Neural progenitor cell (in vitro differentiated cells): ENCODE measurements around the gene SLC47A1. TPM values are rescaled to one million over a fixed set of nuclear protein-coding genes. Genes with fewer than 3 reads are reported as not detected.

ENCODE experiments used
- DNase-seq: peaks from one replicate; pipeline ENCODE4 v3.0.0-alpha.2; 2016; ENCODE audit warnings: low spot score
- H2AFZ ChIP-seq: fragments of 200-600 bp; sonication (generic); replicated peaks from 2 replicates; pipeline ENCODE4 v1.6.1; 2016; ENCODE audit warnings: antibody characterized with exemption
- H3F3A ChIP-seq: fragments of 200-600 bp; sonication (generic); 2 replicates; pipeline ENCODE4 v1.6.1; 2016; ENCODE audit warnings: antibody characterized with exemption, low read depth
- H3K27ac ChIP-seq: fragments of 200-600 bp; sonication (generic); 2 replicates; pipeline ENCODE4 v1.5.1; 2016; ENCODE audit warnings: mild to moderate bottlenecking
- H3K27me3 ChIP-seq: fragments of 200-600 bp; sonication (generic); 2 replicates; pipeline ENCODE4 v1.6.1; 2016; ENCODE audit warnings: mild to moderate bottlenecking, moderate library complexity
- H3K36me3 ChIP-seq: fragments of 200-600 bp; sonication (generic); 2 replicates; pipeline ENCODE4 v1.5.1; 2016
- H3K4me1 ChIP-seq: fragments of 200-600 bp; sonication (generic); 2 replicates; pipeline ENCODE4 v1.6.1; 2016; ENCODE audit warnings: mixed run types
- H3K4me2 ChIP-seq: fragments of 200-600 bp; sonication (generic); 2 replicates; pipeline ENCODE4 v1.6.1; 2016
- H3K4me3 ChIP-seq: fragments of 200-600 bp; sonication (generic); 2 replicates; pipeline ENCODE4 v1.5.1; 2016
- H3K79me2 ChIP-seq: fragments of 200-600 bp; sonication (generic); 2 replicates; pipeline ENCODE4 v1.6.1; 2016; ENCODE audit warnings: low read depth
- H3K9ac ChIP-seq: fragments of 200-600 bp; sonication (generic); 2 replicates; pipeline ENCODE4 v1.6.1; 2016
- H3K9me3 ChIP-seq: fragments of 200-600 bp; sonication (generic); 2 replicates; pipeline ENCODE4 v1.5.1; 2016; ENCODE audit warnings: low read depth
- H4K20me1 ChIP-seq: fragments of 200-600 bp; sonication (generic); 2 replicates; pipeline ENCODE4 v1.6.1; 2016; ENCODE audit warnings: low read depth
- H3K27ac Mint-ChIP-seq: 3 replicates; pipeline ENCODE4 v1.8.0; 2021; ENCODE audit warnings: mixed read lengths
- H3K27me3 Mint-ChIP-seq: 2 replicates; pipeline ENCODE4 v1.8.0; 2022; ENCODE audit warnings: low read depth, mild to moderate bottlenecking, inconsistent platforms, moderate library complexity, mixed read lengths; ENCODE audit not compliant: insufficient read depth
- H3K36me3 Mint-ChIP-seq: 3 replicates; pipeline ENCODE4 v1.8.0; 2021; ENCODE audit warnings: mixed read lengths
- H3K4me1 Mint-ChIP-seq: 3 replicates; pipeline ENCODE4 v1.8.0; 2021; ENCODE audit warnings: mixed read lengths
- H3K4me3 Mint-ChIP-seq: 3 replicates; pipeline ENCODE4 v1.8.0; 2021; ENCODE audit warnings: mild to moderate bottlenecking, moderate library complexity, mixed read lengths
- H3K9me3 Mint-ChIP-seq: 3 replicates; pipeline ENCODE4 v1.8.0; 2020; ENCODE audit warnings: mixed read lengths
- EZH2 ChIP-seq: fragments of 200-600 bp; sonication (generic); IDR thresholded peaks from 2 replicates; pipeline ENCODE4 v1.6.1; 2017; ENCODE audit warnings: antibody characterized with exemption, mild to moderate bottlenecking, moderate library complexity
- EZH2phosphoT487 ChIP-seq: fragments of 200-600 bp; sonication (generic); IDR thresholded peaks from 2 replicates; pipeline ENCODE4 v1.6.1; 2017; ENCODE audit warnings: antibody characterized with exemption
- total RNA-seq: library from RNA; depleted of rRNA; stranded (reverse); fragments of >200 nt; gene quantifications from 2 replicates; pipeline ENCODE4 v1.2.3, GENCODE V29; 2015; ENCODE audit warnings: low replicate concordance
- TF ChIP-seq, protein P1 (sequence below): fragments of 200-600 bp; sonication (generic); IDR thresholded peaks from 2 replicates; pipeline ENCODE4 v1.5.1; 2017; ENCODE audit warnings: antibody characterized with exemption, mild to moderate bottlenecking

Gene SLC47A1
- total RNA-seq, 1 donor from 2014 or later = 2.1 TPM

DNA sequence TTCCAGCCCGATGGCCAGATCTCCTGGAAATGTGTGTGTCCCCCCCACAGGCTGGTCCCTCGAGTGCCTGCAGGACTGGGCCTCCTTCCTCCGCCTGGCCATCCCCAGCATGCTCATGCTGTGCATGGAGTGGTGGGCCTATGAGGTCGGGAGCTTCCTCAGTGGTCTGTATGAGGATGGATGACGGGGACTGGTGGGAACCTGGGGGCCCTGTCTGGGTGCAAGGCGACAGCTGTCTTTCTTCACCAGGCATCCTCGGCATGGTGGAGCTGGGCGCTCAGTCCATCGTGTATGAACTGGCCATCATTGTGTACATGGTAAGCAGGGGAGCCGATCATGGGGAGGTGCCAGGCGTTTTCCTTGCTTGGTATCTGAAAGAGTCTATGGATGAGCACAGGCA is 22.1 kb downstream of the SLC47A1 start:
- H3K27me3 ChIP-seq = no peaks in the 10 kb centered on the region
- H3F3A ChIP-seq = peaks cover 4% of the 10 kb centered on the region
- Mint-ChIP-seq H3K27ac (no peak overlapping the region), H3K4me3 (no peak overlapping the region), H3K4me1 (no peaks in the 10 kb centered on the region), H3K27me3 (peaks cover 15% of the 10 kb centered on the region), H3K36me3 (no peaks in the 10 kb centered on the region), H3K9me3 (no peaks in the 10 kb centered on the region)
- no peaks in the 10 kb centered on the region for H3K79me2 ChIP-seq
- TF ChIP-seq EZH2 (no peak), EZH2phosphoT487 (no peak)
- TF ChIP-seq, protein P1, sequence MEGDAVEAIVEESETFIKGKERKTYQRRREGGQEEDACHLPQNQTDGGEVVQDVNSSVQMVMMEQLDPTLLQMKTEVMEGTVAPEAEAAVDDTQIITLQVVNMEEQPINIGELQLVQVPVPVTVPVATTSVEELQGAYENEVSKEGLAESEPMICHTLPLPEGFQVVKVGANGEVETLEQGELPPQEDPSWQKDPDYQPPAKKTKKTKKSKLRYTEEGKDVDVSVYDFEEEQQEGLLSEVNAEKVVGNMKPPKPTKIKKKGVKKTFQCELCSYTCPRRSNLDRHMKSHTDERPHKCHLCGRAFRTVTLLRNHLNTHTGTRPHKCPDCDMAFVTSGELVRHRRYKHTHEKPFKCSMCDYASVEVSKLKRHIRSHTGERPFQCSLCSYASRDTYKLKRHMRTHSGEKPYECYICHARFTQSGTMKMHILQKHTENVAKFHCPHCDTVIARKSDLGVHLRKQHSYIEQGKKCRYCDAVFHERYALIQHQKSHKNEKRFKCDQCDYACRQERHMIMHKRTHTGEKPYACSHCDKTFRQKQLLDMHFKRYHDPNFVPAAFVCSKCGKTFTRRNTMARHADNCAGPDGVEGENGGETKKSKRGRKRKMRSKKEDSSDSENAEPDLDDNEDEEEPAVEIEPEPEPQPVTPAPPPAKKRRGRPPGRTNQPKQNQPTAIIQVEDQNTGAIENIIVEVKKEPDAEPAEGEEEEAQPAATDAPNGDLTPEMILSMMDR = no peak
- no peak for DNase-seq
- no peak overlapping the region for H2AFZ ChIP-seq
- no peaks in the 10 kb centered on the region for H3K4me1 ChIP-seq
- no peak overlapping the region for H3K9ac ChIP-seq
- H3K4me2 ChIP-seq = no peak overlapping the region
- H3K4me3 ChIP-seq = no peak overlapping the region
- no peaks in the 10 kb centered on the region for H4K20me1 ChIP-seq
- H3K36me3 ChIP-seq = no peaks in the 10 kb centered on the region
- H3K27ac ChIP-seq = no peak overlapping the region
- H3K9me3 ChIP-seq = peaks cover 3% of the 10 kb centered on the region

DNA sequence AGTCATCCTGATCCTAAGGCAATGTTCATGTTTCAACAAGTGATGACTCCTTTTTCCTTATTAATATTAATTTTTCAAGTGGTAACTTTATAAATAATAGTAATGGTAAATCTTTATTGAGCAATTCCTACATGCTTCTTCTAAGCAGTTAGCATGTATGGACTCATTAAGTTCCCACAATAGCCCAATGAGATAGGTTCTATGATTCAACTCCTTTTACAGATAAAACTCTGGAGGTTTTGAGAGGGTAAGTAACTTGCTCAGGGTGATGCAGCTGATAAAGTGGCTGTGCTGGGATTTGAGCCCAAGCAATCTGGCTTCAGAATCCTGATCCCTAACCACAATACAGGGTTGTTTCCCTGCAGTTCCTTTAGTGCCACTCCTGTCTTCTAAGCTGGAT is 25.3 kb downstream of the SLC47A1 start:
- TF ChIP-seq, protein P1 = no peak
- TF ChIP-seq EZH2 (no peak), EZH2phosphoT487 (no peak)
- no peak for DNase-seq
- Histone ChIP-seq H3K36me3 (no peaks in the 10 kb centered on the region), H3K9me3 (peaks cover 3% of the 10 kb centered on the region), H3K4me3 (no peak overlapping the region), H4K20me1 (no peaks in the 10 kb centered on the region), H3K27ac (no peak overlapping the region), H3K79me2 (no peaks in the 10 kb centered on the region), H3K4me1 (no peaks in the 10 kb centered on the region), H3K9ac (no peak overlapping the region), H3K4me2 (no peak overlapping the region), H2AFZ (no peak overlapping the region), H3F3A (peaks cover 4% of the 10 kb centered on the region), H3K27me3 (no peaks in the 10 kb centered on the region)
- peaks cover 2% of the 10 kb centered on the region for H3K27me3 Mint-ChIP-seq
- H3K4me1 Mint-ChIP-seq = peaks cover 3% of the 10 kb centered on the region
- no peak overlapping the region for H3K4me3 Mint-ChIP-seq
- no peak overlapping the region for H3K27ac Mint-ChIP-seq
- no peaks in the 10 kb centered on the region for H3K9me3 Mint-ChIP-seq
- no peaks in the 10 kb centered on the region for H3K36me3 Mint-ChIP-seq

DNA sequence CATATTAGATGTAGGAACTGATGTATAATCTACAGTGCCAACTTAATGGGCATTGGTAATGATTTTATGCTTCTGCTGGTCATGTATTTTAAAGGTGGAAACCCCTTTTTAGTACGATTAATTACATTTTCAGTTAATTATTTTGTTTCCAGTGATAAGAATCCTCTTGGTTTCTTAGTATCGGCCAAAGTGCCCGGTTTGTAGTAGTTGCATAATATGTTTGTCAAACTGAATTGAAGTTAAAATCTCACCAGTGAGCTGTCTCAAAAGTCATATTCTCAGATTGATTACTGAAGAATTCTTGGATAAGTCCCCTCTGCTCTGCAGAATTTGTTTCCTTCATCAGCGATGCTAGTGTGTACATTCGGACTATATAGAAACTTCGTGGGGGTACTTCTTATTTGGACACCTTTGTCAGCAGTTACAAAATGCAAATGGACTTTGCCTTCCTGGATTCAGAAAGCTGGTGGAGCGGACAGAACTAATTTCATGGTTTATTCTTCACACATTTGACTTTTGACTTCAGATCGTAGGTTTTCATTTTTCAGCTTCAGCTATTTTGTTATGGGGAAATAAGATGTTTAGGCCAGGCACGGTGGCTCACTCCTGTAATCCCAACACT is 28.2 kb downstream of the SLC47A1 start:
- Histone ChIP-seq H3K9ac (no peak overlapping the region), H3K9me3 (peaks cover 3% of the 10 kb centered on the region), H2AFZ (no peak overlapping the region), H3K27me3 (no peaks in the 10 kb centered on the region), H3K4me3 (no peak overlapping the region), H3K27ac (no peak overlapping the region), H4K20me1 (no peaks in the 10 kb centered on the region), H3K36me3 (no peaks in the 10 kb centered on the region), H3K4me2 (no peak overlapping the region), H3K4me1 (no peaks in the 10 kb centered on the region), H3K79me2 (no peaks in the 10 kb centered on the region), H3F3A (peaks cover 4% of the 10 kb centered on the region)
- DNase-seq = no peak
- Mint-ChIP-seq H3K9me3 (no peaks in the 10 kb centered on the region), H3K4me1 (peaks cover 3% of the 10 kb centered on the region), H3K36me3 (no peaks in the 10 kb centered on the region), H3K27me3 (no peaks in the 10 kb centered on the region), H3K4me3 (no peak overlapping the region), H3K27ac (no peak overlapping the region)
- no peak for TF ChIP-seq EZH2
- TF ChIP-seq, protein P1 = no peak
- TF ChIP-seq EZH2phosphoT487 = no peak
